DMS79 treated with DMSO at 0.1 percent for 48 hours (cell line): ENCODE data around the gene TAS2R60.
"Not testable (repeated sequence)": the region's sequence is repeated elsewhere in the genome, so short reads cannot be mapped to it uniquely, and the experiment has no call there.

Experiments
- DNase-seq: peaks from one replicate; lab custom pipeline; 2025; lab: John Stamatoyannopoulos, UW

The TAS2R60 gene

DNA sequence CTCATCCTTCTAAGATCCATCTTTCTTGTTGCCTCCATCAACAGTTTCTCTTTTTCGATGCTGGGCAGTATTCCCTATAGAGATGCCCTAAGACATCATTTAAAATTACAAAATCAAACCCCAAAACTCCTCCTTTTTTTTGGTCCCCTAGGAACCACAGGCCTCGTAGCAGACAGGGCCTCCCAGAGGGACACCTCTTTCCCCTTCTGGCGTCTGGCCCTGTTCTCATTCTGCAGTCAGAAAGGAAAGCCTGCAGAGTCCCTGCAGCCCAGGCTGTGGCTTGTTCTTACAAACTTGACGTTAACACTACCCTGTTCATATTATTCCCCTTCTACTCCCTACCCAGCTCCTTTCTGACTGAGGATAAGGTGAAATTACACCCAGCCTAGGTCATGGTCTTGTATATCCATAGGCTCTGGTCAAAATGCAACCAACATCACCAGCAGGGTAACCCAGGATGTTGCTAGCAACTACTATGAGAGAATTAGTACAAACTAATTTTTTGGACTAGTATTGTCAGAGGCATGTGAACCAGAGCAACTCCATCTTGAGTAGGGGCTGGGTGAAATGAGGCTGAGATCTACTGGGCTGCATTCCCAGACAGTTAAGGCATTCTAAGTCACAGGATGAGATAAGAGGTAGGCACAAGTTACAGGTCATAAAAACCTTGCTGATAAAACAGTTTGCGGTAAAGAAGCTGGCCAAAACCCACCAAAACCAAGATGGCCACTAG, 31.1 kb upstream of the TAS2R60 start:
- no peak for DNase-seq

DNA sequence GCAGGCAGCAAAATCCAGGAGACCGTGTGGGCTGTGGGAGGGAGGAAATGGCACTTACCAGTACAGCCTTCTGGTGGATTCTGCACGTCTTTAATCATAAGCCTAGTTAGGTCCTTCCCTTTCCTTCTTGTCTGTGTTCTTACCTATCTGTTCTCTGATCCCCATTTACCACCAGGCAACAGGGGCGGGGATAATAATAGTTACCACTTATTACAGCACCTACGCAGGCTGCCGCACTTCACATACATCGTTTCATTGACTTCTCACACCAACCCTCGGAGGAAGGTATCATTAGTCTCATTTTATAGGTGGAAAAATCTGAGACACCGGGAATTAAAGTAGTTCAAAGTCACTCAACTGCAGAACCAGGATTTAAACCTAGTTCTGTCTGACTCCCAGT, 30.1 kb upstream of the TAS2R60 start:
- DNase-seq = no peak

DNA sequence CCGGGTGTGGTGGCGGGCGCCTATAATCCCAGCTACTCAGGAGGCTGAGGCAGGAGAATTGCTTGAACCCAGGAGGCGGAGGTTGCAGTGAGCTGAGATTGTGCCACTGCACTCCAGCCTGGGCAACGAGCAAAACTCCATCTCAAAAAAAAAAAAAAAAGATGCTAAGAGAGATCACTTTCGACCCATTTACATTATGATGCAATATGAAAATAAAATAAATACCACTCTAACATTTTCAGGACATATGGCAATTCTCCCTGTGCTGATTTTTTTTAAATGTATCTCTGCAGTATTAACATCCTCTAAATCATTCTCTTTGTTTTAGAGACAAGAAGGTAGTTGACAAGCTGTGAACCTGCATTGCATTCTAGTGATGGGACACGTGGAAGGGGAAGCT, 28.0 kb upstream of the TAS2R60 start:
- DNase-seq = not testable (repeated sequence)

DNA sequence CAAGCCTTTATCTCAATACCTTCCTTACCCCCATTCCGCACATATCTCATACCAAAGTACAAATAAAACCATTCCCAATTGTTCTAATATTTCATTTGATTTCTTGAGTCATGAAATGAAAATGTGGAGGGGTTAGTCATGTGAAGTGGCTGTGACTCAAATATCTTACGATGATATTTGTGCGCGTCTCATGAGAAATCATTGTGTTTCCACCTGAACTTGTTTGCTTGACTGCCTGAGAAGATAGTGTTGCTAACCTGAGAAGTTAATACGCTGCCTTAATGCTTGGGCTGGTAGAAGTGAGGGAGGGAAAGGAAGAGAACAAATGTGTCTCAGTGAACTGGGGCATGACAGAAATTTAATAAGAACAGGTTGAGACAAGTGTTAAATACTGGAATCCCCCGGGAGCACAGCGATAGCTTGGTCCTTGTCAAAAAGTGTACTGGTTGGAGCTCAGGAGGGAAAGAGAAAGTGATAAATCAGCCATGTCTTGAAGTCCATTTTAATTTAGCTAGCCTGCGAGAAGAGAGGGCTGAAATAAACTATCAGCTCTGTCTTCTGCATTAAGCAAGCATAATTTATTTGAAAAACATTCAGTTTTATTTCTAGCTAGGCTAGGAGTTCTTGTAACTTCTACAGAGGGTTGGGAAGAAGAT, 27.4 kb upstream of the TAS2R60 start:
- peak; percentile 72 for DNase-seq

DNA sequence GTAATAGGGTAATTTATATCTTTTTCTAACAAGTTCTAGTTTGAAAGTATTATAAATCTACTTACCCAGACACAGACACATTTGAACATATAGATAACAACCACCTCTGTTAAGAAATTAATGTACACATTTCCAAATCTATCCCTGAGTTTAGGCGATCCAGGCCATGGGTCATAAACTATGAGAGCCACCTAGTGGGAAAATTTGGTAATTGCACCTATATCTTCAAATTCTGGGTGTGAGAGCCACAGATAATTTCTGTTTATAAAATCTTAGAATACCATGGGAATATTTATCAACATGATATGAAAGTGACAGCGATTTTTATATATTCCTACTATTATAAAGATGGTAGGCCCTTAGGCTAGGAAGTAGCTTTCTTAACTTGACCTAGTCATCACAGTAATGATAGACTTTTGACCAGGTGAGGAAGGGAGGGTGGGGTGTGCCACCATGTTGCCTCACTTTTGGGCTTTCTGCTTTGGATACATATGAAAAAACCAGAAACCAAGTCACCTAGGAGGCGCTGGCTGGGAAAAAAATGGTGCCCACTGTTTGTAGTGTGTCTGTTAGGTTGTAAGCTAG, 26.6 kb upstream of the TAS2R60 start:
- peak; percentile 37 for DNase-seq

DNA sequence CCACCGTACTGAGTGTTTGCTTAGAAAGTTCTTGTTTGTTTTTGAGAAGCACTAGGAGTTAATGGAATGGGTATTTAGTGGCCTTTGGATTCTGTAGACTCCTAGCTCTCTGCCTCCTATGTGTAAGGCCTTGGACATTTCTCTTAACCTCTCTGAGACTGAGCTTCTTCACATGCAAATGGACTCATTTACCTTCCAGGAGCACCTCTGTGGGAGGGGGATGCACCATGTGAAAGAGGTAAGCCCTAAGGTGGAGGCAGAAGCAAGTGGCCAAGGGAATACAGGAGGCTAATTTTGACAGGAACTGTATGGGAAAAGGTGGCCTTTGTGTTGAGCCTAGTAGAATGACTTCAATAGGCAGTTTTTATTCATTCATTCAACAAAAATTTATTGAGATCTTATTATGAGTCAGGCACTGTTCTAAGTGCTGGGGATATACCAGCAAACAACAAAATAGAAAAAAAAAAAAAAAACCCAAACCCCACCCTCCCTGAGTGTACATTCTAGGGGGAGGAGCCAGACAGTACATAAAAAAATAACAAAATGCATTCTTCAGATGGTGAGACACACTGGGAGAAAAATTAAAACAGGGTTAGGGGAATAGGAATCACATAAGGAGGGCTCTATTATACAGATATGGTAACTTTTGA, 25.4 kb upstream of the TAS2R60 start:
- DNase-seq = no peak

DNA sequence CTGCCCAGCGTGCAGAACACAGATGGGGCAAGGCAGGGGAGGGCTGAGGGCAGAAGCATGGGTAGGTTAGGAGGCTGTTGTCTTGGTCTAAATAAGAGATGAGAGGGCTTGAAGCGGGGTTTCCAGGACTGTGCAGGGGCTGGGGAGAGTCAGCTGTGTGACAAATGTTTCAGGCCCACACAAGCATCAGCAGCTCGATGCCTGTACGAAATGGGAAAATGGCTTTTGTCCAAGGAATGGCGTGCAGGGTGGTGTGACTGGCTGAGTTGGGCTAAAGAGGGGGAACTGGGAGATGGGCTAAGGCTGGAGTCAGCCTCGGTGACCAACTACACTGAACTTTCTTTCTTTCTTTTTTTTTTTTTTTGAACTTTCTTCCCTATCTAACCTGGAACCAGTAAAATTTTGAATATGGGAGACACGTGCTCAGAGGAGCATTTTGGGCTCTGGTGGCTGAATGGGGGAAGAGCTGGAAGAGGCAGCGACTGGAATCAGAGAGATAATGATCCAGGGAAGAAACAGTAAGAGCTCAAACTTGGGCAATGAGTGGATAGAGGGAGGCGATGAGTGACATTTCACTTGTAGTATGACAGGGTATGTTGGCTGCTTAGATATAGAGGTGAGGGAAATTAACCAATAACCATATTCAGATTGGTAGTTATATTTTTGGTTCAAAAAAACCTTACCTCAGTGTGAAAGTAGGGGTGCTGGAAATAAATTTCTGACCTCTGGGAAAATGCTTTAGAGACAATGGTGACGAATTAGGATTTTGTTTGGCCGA, 24.4 kb upstream of the TAS2R60 start:
- no peak for DNase-seq

DNA sequence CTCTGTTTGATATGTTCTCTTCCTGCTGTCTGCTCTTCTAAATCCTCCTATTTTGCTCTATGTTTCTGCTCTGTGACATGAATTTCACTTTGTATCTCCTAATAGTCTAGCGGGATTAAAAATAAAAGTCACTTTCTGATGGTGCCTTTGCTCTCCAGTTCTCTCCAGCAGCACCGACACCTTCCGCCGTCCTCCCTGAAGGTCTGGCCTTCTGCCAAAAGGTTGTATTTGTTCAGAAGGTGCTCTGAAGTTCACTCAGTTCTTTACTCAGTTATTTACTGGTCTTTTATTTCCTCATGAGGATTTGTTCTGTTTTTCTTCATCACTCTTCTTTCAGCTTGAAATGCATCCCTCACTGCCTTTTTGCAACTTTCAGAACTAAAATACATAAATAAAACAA, 23.4 kb upstream of the TAS2R60 start:
- peak; percentile 66 for DNase-seq

DNA sequence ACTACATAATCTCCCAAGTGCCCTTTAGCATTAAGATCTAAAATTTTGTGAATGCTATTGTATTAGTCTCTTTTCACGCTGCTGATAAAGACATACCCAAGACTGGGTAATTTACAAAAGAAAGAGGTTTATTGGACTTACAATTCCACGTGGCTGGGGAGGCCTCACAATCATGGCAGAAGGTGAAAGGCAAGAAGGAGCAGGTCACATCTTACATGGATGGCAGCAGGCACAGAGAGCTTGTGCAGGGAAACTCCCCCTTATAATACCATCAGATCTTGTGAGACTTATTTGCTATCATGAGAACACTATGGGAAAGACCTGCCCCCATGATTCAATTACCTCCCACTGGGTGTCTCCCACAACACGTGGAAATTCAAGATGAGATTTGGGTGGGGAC, 22.6 kb upstream of the TAS2R60 start:
- not testable (repeated sequence) for DNase-seq

DNA sequence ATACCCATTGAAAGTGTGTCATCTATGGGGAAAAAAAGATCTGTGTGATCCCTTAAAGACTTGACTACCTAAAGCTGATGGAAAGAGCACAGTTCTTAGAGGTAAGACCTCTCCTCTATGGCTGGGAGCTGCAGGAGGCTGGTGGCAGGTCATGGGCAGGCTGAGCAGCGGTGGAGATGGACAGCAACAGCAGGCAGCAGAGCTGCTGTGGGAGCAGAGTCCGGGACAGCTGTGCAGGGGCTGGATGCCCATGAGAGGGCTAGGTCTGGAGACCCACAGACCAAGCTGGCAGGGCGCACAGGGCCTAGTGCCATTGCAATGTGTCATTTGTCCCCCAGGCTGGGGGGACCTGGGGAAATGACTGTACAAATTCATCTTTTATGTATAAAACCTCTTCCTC, 21.2 kb upstream of the TAS2R60 start:
- no peak for DNase-seq

DNA sequence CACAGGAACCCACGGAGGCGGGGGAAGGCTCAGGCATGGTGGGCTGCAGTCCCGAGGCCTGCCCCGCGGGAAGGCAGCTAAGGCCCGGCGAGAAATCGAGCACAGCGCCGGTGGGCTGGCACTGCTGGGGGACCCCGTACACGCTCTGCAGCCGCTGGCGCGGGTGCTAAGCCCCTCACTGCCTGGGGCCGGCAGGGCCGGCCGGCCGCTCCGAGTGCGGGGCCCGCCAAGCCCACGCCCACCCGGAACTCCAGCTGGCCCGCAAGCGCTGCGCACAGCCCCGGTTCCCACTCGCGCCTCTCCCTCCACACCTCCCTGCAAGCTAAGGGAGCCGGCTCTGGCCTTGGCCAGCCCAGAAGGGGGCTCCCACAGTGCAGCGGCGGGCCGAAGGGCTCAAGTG, 18.8 kb upstream of the TAS2R60 start:
- not testable (repeated sequence) for DNase-seq

DNA sequence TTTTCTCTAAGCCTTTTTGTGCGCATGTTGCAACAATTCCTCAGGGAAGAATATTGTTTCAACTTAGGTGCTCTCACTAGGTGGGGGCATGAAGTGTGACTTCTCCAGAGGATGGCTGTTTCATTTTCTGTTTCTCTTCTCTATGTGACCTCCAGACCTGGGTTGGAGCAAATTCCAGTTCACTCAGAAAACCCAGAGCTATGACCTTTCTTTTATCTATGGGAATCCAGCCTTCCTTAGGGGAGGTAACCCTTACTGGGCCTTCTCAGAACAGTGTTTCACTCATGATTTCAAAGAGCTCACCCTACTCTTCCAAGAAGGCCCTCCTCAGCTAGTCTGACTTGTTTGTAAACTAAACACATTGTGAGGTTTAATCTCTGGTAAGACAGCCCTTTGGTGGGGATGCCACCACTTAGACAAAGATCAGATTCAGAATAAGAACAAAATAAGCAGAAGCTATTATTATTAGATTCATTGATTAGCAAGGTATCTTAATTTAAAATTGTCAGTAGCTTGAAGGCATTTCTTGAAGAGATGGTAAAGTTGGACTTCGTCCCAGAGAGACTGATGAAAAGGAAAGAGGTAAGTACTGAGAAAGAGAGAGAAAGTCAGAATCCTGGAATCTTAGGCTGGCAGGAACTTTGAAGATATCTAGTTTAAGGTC, 16.6 kb upstream of the TAS2R60 start:
- DNase-seq = no peak

DNA sequence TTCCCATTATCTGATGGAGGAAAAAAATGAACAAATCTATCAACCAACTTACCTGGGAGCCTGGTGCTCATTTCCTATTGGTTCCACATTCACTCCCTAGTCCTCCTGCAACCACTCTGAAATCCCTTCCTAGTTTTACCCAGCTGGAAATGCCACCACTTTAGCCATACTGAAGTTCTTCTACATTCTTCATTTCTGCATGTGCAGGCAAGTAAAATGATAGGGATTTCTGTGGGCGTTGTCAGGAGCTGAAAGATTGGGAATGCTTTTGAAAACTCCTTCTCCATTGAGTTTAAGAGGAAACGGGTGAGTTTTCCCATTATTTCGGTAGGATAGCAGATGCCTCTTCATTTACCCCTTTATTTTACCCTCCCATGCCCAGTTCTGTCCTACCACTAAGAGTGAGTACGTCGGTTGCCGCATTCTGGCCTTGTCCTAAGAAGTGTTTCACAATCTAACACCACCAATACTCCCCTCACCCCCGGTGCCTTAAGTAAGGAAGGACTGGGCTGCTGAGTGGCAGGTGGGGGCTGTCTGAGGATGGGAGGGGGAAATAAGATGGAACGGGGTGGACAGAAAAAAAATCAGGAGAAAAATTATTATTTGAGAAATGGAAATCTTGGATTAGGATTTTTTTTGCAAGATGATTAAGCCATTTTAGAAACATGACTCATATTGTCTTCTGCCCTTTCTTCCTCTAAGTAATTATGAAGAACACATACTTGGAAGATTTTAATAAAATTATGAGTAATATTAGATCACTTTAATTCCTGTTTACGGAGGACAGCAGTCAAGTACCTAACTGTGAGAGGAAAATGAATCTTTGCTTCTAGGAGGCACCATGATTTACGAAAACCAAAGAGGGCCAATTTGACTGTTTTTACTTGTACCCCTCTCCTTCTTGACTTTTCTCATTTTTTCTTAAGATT, 13.2 kb upstream of the TAS2R60 start:
- no peak for DNase-seq

DNA sequence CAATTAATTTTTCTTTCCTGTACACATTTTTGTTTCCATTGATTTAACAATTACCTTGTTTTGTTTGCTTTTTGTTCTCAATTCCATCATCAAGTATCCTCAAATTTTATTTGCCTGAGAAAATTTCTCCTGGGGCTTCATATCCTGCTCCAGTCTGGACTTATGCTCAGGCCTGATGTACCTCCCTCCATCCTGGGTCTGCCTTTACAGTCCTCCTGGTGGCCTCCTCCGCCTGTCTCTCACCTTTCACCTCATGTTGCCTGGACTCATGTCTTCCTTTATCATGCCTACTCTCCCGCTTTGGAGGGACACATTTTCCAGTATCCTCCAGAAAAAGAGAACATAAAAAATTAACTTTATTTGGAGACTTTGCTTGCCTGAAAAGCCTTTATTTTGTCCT, 12.1 kb upstream of the TAS2R60 start:
- no peak for DNase-seq

DNA sequence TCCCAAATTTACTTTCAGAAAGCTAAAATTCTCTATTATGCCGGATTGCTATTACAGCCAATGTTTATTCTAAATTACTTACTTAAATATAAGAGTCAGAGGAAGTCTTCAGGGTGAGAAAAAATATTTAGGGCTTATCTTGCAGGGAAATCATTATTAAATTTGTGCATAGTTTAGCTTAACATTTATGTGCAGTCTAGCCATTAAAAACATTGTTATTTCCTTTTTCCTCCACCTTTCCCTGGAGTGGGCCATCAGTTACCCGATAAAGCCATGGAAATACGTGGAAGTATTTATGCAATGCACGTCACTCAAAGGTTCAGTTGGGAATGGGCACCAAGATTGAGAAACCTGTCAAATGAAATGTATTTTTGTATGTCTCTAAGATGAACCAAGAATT, 9.5 kb upstream of the TAS2R60 start:
- no peak for DNase-seq

DNA sequence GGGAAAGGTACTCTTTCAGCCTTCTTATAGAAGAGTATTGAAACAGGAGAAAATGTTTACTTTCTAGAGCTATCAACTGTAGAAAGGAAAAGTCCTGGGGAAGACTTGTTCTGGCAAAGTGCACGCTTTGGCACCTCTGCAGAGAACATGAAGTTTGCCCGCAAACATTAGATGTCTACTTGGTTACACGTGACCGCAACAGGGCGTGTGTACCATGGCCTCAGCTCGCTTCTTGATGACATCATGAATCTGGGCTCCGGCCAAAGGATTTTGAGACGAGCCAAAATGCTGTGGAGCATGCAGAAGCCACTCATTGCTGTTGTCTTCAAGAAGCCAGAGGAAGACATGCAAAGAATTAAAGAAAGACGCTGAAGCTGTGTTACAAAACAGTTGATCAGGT, 8.6 kb upstream of the TAS2R60 start:
- peak; percentile 75 for DNase-seq

DNA sequence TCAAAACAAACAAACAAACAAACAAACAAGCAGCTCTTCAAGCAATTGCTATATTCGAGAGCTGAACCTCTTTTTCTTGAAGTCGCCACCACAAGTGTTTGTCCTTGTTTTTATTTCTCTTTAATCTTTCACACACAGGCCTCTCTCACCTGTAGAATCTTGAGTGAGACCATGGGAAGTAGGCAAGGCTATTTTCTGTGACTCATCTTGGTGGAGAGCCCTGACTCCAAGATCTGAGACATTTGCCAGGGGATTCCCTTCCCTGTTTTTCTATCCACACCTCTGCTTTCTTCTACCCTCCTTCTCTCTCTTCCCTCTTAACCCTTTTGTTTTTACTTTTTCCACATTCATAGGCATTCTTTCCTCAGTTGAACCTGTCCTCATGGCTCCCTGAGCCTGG, 8.0 kb upstream of the TAS2R60 start:
- peak; percentile 32 for DNase-seq

DNA sequence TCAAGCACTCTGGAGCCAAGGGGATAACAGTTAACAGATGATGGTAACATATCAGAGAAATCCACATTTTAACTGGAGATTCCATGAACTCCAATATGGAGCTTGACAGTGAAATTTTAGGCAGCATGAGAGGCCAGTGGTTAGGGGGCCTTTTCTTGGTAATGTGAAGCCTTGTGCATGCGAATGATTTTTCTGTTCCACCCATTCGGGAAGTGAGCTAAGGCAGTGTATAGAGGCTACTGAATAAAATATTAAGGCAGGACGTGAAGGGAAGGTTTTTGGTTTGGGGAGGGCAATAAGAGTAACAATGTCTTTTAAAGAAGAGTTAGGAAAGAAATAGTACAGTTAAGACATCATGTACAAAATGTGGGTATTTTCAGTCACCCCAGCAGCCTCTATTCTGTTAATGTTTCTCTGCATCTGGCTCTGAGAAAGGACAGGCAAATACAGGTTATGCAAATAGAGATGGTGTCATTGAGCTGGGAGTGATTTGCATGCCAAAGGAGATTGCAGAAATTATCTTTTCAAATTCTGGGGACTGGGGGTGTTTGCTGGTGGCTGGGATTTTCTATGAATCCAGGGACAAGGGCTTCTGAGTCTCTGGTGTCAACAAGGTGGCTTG, 6.8 kb upstream of the TAS2R60 start:
- no peak for DNase-seq

DNA sequence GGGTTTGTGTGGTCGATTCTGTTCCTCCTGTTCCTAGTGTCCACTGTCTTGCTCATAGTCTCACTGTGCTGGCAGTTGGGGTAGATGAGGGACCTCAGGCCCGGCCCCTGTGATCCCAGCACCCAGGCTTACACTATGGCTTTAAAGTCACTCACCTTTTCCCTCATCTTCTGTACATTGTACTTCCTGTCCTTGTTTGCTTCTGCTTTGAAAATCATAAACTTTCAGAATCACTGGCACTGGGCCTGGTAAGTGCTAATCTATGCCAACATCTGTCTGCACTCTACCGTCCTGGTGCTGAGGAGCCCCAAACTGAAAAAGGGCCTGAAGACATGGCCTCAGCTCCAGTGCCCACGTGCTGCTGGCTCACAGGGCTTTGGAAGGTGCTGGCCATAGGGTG, 5.7 kb upstream of the TAS2R60 start:
- no peak for DNase-seq

DNA sequence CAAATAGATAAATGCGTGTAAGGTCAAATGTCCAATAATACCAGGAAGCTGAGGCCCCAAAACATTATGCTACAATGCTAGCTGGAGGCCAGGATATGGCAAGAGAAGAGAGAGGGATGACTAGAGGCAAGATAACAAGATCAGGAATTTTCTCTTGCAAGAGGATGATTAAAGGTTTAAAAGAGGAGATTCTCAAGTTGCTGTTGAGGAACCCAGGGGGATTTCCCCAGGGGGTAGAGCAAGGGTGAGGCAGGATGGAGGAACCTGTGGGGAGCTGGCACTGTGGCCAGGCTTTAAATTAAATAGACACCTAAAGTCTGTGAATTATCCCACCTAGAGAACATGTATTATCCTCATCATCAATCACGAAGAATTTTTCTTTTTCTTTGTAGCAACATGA, 3.4 kb upstream of the TAS2R60 start:
- DNase-seq = no peak
